Lung (tissue), 12 donors: ENCODE results near the gene FBXO7. TPM values are rescaled to one million over a fixed set of nuclear protein-coding genes. Genes with fewer than 3 reads are reported as not detected.

Experiments
- ATAC-seq: fragments of 200-7000 bp; cut with Tn5 transposase; one replicate; pipeline ENCODE4 v1.9.1; 2020; ENCODE audit warnings: moderate number of reproducible peaks; ENCODE audit not compliant: insufficient read depth, low FRiP score
- DNase-seq, 3 donors: peaks; one replicate each; pipeline ENCODE4 v3.0.0-alpha.2; 2013 to 2017
- H3K27ac ChIP-seq, 2 donors: one replicate each; pipeline ENCODE4 v1.5.1; 2013; ENCODE audit warnings: mild to moderate bottlenecking in 2 of 2, moderate library complexity in 2 of 2, control low read depth in 1 of 2, inconsistent platforms in 1 of 2, low read depth in 1 of 2, low read length in 1 of 2
- H3K27me3 ChIP-seq, 3 donors: one replicate each; pipeline ENCODE4 v1.5.1; 2013; ENCODE audit warnings: low read length in 2 of 3; ENCODE audit not compliant: control insufficient read depth in 3 of 3, insufficient read depth in 3 of 3
- H3K36me3 ChIP-seq, 4 donors: one replicate each; pipeline ENCODE4 v1.5.1; 2013; ENCODE audit warnings: low read length in 4 of 4, mild to moderate bottlenecking in 1 of 4, moderate library complexity in 1 of 4; ENCODE audit not compliant: control insufficient read depth in 4 of 4, insufficient read depth in 4 of 4
- H3K4me1 ChIP-seq, 5 donors: one replicate each; pipeline ENCODE4 v1.5.1; 2013; ENCODE audit warnings: low read length in 5 of 5, mild to moderate bottlenecking in 2 of 5, moderate library complexity in 1 of 5; ENCODE audit not compliant: control insufficient read depth in 5 of 5, insufficient read depth in 5 of 5
- H3K4me3 ChIP-seq: one replicate; pipeline ENCODE4 v1.5.1; 2013; ENCODE audit warnings: mild to moderate bottlenecking, control low read depth, moderate library complexity
- H3K9ac ChIP-seq, 2 donors: one replicate each; pipeline ENCODE4 v1.5.1; 2013; ENCODE audit warnings: low read length in 2 of 2, control low read depth in 1 of 2; ENCODE audit not compliant: insufficient read depth in 1 of 2
- H3K9me3 ChIP-seq, 4 donors: one replicate each; pipeline ENCODE4 v1.5.1; 2013; ENCODE audit warnings: low read length in 3 of 4, mild to moderate bottlenecking in 1 of 4, moderate library complexity in 1 of 4; ENCODE audit not compliant: control insufficient read depth in 4 of 4, insufficient read depth in 3 of 4
- CTCF ChIP-seq: IDR thresholded peaks from 2 replicates; pipeline ENCODE4 v1.5.1; 2012; ENCODE audit warnings: mild to moderate bottlenecking; ENCODE audit errors: control extremely low read depth, extremely low read depth
- WGBS, 2 donors: extraction: QIAGEN DNeasy Blood & Tissue Kit; methylation state at CpG; one replicate each; pipeline ENCODE4 v1.1.7; 2013; 5-methylcytosine and 5-hydroxymethylcytosine counted together
- polyA plus RNA-seq, 2 donors: library from polyadenylated mRNA; stranded (reverse); fragments of 200-250 nt; gene quantifications; one replicate each; pipeline ENCODE4 v1.2.1, GENCODE V29; 2013
- total RNA-seq, 2 donors: library from RNA; depleted of rRNA in 1 of 2; stranded (reverse); fragments of >200 nt in 1 of 2; gene quantifications; one replicate each; pipeline ENCODE4 v1.2.1, GENCODE V29; 2014 to 2021
- donor health status: control.
- donor health status: control.
- donor health status: Bipolar disorder and iron deficiency.
- donor health status: healthy.
- donor health status: DM: yes; HTN: yes; CAD: no.

Gene FBXO7
- total and polyA plus RNA-seq, 4 donors, result 48.8 to 117 (median 72.1) TPM

- H3K27ac ChIP-seq, result no peak overlapping the region
- H3K9ac ChIP-seq, result no peak overlapping the region
- H3K4me3 ChIP-seq, result no peak overlapping the region
- no peaks in the 10 kb centered on the region for H3K36me3 ChIP-seq
- WGBS, 2 donors, result 46 to 60% methylated on average over 6 of the region's 6 CpGs
- ATAC-seq (no peak), DNase-seq (no peak)
- H3K4me1 ChIP-seq, result no peaks in the 10 kb centered on the region
- H3K9me3 ChIP-seq, result no peaks in the 10 kb centered on the region
- no peak for TF ChIP-seq CTCF
- peaks cover 0 to 5% (median 2%) of the 10 kb centered on the region in 3 donors for H3K27me3 ChIP-seq
These were observed 30.5 kb upstream of the FBXO7 start for GRCh38 chr22:32444068-32444467.

GRCh38 chr22:32446321-32446720, 28.3 kb upstream of the FBXO7 start:
- ATAC-seq (no peak), DNase-seq (no peak)
- no peak overlapping the region for H3K4me3 ChIP-seq
- no peaks in the 10 kb centered on the region for H3K9me3 ChIP-seq
- no peak overlapping the region for H3K27ac ChIP-seq
- 67 to 79% methylated on average over 1 of the region's 1 CpG for WGBS, 2 donors
- TF ChIP-seq CTCF, result no peak
- peaks cover 0 to 3% (median 2%) of the 10 kb centered on the region in 3 donors for H3K27me3 ChIP-seq
- no peaks in the 10 kb centered on the region for H3K36me3 ChIP-seq
- H3K9ac ChIP-seq, result no peak overlapping the region
- H3K4me1 ChIP-seq, result no peaks in the 10 kb centered on the region

- DNase-seq (peak; percentile 64 to 91 (median 70)), ATAC-seq (peak; percentile 73)
- no peak overlapping the region for H3K4me3 ChIP-seq
- H3K9me3 ChIP-seq, result no peaks in the 10 kb centered on the region
- 56 to 70% methylated on average over 4 of the region's 4 CpGs for WGBS, 2 donors
- TF ChIP-seq CTCF, result no peak
- no peaks in the 10 kb centered on the region for H3K4me1 ChIP-seq
- H3K27ac ChIP-seq, result no peak overlapping the region
- H3K9ac ChIP-seq, result no peak overlapping the region
- H3K36me3 ChIP-seq, result no peaks in the 10 kb centered on the region
- peaks cover 0 to 2% (median 0%) of the 10 kb centered on the region in 3 donors for H3K27me3 ChIP-seq
These were observed 25.6 kb upstream of the FBXO7 start for GRCh38 chr22:32448980-32449379.

GRCh38 chr22:32457031-32457430, 17.6 kb upstream of the FBXO7 start:
- H3K27ac ChIP-seq, result no peak overlapping the region
- H3K4me1 ChIP-seq, result no peaks in the 10 kb centered on the region
- H3K9ac ChIP-seq, result no peak overlapping the region
- ATAC-seq (no peak), DNase-seq (no peak)
- TF ChIP-seq CTCF, result no peak
- H3K9me3 ChIP-seq, result no peaks in the 10 kb centered on the region
- H3K27me3 ChIP-seq, result peaks cover 0 to 4% (median 0%) of the 10 kb centered on the region in 3 donors
- no peaks in the 10 kb centered on the region for H3K36me3 ChIP-seq
- whole genome bisulfite sequencing, 2 donors, result 91 to 92% methylated on average over 4 of the region's 4 CpGs
- H3K4me3 ChIP-seq, result no peak overlapping the region
